Measurements from ENCODE around the gene GOSR2. TPM values are rescaled to one million over a fixed set of nuclear protein-coding genes. Genes with fewer than 3 reads are reported as not detected.

Gene GOSR2
- total and polyA plus RNA-seq, 2 experiments from 2014 or later: 48.1 to 61.4 TPM

GRCh38 chr17:46894024-46894423 lies 28.9 kb upstream of the GOSR2 start:
- Histone ChIP-seq H4K20me1 (ENCODE audit: insufficient read depth) (no peaks in the 10 kb centered on the region), H3K27me3 (replicated peaks; ENCODE audit: insufficient read depth) (peaks cover 55% of the 10 kb centered on the region), H3K27ac (no peak overlapping the region), H3K4me1 (ENCODE audit: insufficient read depth) (no peaks in the 10 kb centered on the region), H3K9me2 (ENCODE audit: insufficient read depth) (no peaks in the 10 kb centered on the region), H3K9me3 (ENCODE audit: low read depth) (no peaks in the 10 kb centered on the region), H3K36me3 (ENCODE audit: low read depth) (no peaks in the 10 kb centered on the region), H3K4me3 (no peak overlapping the region), H3F3A (ENCODE audit: insufficient read depth) (no peaks in the 10 kb centered on the region), H3K9ac (no peak overlapping the region), H3K79me2 (ENCODE audit: insufficient read depth) (no peaks in the 10 kb centered on the region), H3K4me2 (ENCODE audit: unreplicated experiment) (no peak overlapping the region), H2AFZ (no peak overlapping the region)
- TF ChIP-seq EZH2 (IDR thresholded peaks at IDR 0.05; ENCODE audit: insufficient read depth, poor library complexity, severe bottlenecking): no peak
- no peak for TF ChIP-seq EZH2phosphoT487 (IDR thresholded peaks at IDR 0.05; ENCODE audit: insufficient read depth, low read depth)
- DNase-seq: no peak
- 56 to 59% methylated on average over 8 to 9 of the region's 9 CpGs for WGBS, 2 experiments (ENCODE audit: low coverage in 1 of 2, low lambda C conversion rate in 2 of 2, missing lambda C conversion rate in 2 of 2)
- in situ Hi-C loops (cut with MboI): no loop called here

- peaks cover 52% of the 10 kb centered on the region for H3K27me3 ChIP-seq (replicated peaks; ENCODE audit: insufficient read depth)
- H3K9ac ChIP-seq: no peak overlapping the region
- H3K27ac ChIP-seq: no peak overlapping the region
- no peaks in the 10 kb centered on the region for H3F3A ChIP-seq (ENCODE audit: insufficient read depth)
- in situ Hi-C loops (cut with MboI): no loop called here
- no peak overlapping the region for H3K4me2 ChIP-seq (ENCODE audit: unreplicated experiment)
- H3K9me2 ChIP-seq (ENCODE audit: insufficient read depth): no peaks in the 10 kb centered on the region
- no peaks in the 10 kb centered on the region for H3K36me3 ChIP-seq (ENCODE audit: low read depth)
- H3K4me3 ChIP-seq: no peak overlapping the region
- DNase-seq: no peak
- no peaks in the 10 kb centered on the region for H3K4me1 ChIP-seq (ENCODE audit: insufficient read depth)
- H3K79me2 ChIP-seq (ENCODE audit: insufficient read depth): no peaks in the 10 kb centered on the region
- 20 to 22% methylated on average over 28 to 29 of the region's 29 CpGs for WGBS, 2 experiments (ENCODE audit: low coverage in 1 of 2, low lambda C conversion rate in 2 of 2, missing lambda C conversion rate in 2 of 2)
- H2AFZ ChIP-seq: no peak overlapping the region
- TF ChIP-seq EZH2 (IDR thresholded peaks at IDR 0.05; ENCODE audit: insufficient read depth, poor library complexity, severe bottlenecking): no peak
- TF ChIP-seq EZH2phosphoT487 (IDR thresholded peaks at IDR 0.05; ENCODE audit: insufficient read depth, low read depth): no peak
- no peaks in the 10 kb centered on the region for H3K9me3 ChIP-seq (ENCODE audit: low read depth)
- H4K20me1 ChIP-seq (ENCODE audit: insufficient read depth): no peaks in the 10 kb centered on the region
Measured at GRCh38 chr17:46894476-46895151, 28.3 kb upstream of the GOSR2 start.

- Histone ChIP-seq H3K4me1 (ENCODE audit: insufficient read depth) (no peaks in the 10 kb centered on the region), H3F3A (ENCODE audit: insufficient read depth) (no peaks in the 10 kb centered on the region), H4K20me1 (ENCODE audit: insufficient read depth) (no peaks in the 10 kb centered on the region), H3K4me3 (no peak overlapping the region), H3K9me3 (ENCODE audit: low read depth) (no peaks in the 10 kb centered on the region), H3K27me3 (replicated peaks; ENCODE audit: insufficient read depth) (peaks cover 49% of the 10 kb centered on the region), H3K9ac (no peak overlapping the region), H3K36me3 (ENCODE audit: low read depth) (no peaks in the 10 kb centered on the region), H3K27ac (no peak overlapping the region), H3K4me2 (ENCODE audit: unreplicated experiment) (no peak overlapping the region), H3K79me2 (ENCODE audit: insufficient read depth) (no peaks in the 10 kb centered on the region), H2AFZ (no peak overlapping the region), H3K9me2 (ENCODE audit: insufficient read depth) (no peaks in the 10 kb centered on the region)
- in situ Hi-C loops (cut with MboI): no loop called here
- WGBS, 2 experiments (ENCODE audit: low coverage in 1 of 2, low lambda C conversion rate in 2 of 2, missing lambda C conversion rate in 2 of 2): 84 to 91% methylated on average over 9 of the region's 9 CpGs
- no peak for DNase-seq
- TF ChIP-seq EZH2phosphoT487 (IDR thresholded peaks at IDR 0.05; ENCODE audit: insufficient read depth, low read depth) (no peak), EZH2 (IDR thresholded peaks at IDR 0.05; ENCODE audit: insufficient read depth, poor library complexity, severe bottlenecking) (no peak)
Measured at GRCh38 chr17:46895171-46895570, 27.8 kb upstream of the GOSR2 start.

- no peaks in the 10 kb centered on the region for H3K36me3 ChIP-seq (ENCODE audit: low read depth)
- no peak overlapping the region for H3K27ac ChIP-seq
- H2AFZ ChIP-seq: no peak overlapping the region
- no peaks in the 10 kb centered on the region for H3K79me2 ChIP-seq (ENCODE audit: insufficient read depth)
- peaks cover 40% of the 10 kb centered on the region for H3K27me3 ChIP-seq (replicated peaks; ENCODE audit: insufficient read depth)
- in situ Hi-C loops (cut with MboI): no loop called here
- no peak overlapping the region for H3K4me2 ChIP-seq (ENCODE audit: unreplicated experiment)
- H3K9me3 ChIP-seq (ENCODE audit: low read depth): no peaks in the 10 kb centered on the region
- no peaks in the 10 kb centered on the region for H3F3A ChIP-seq (ENCODE audit: insufficient read depth)
- WGBS, 2 experiments (ENCODE audit: low coverage in 1 of 2, low lambda C conversion rate in 2 of 2, missing lambda C conversion rate in 2 of 2): 69 to 73% methylated on average over 9 of the region's 9 CpGs
- H4K20me1 ChIP-seq (ENCODE audit: insufficient read depth): no peaks in the 10 kb centered on the region
- no peaks in the 10 kb centered on the region for H3K9me2 ChIP-seq (ENCODE audit: insufficient read depth)
- H3K9ac ChIP-seq: no peak overlapping the region
- TF ChIP-seq EZH2 (IDR thresholded peaks at IDR 0.05; ENCODE audit: insufficient read depth, poor library complexity, severe bottlenecking) (no peak), EZH2phosphoT487 (IDR thresholded peaks at IDR 0.05; ENCODE audit: insufficient read depth, low read depth) (no peak)
- no peak overlapping the region for H3K4me3 ChIP-seq
- H3K4me1 ChIP-seq (ENCODE audit: insufficient read depth): no peaks in the 10 kb centered on the region
- no peak for DNase-seq
Measured at GRCh38 chr17:46896991-46897390, 26.0 kb upstream of the GOSR2 start.

All from GM23248 (cell line).